NCI-H226 (cell line): ENCODE results near the gene SKAP1.
"Not testable (repeated sequence)": the region's sequence is repeated elsewhere in the genome, so short reads cannot be mapped to it uniquely, and the experiment has no call there.

Experiments
- DNase-seq: peaks from one replicate; pipeline ENCODE4 v3.0.0-alpha.2; 2015

Gene SKAP1

DNA sequence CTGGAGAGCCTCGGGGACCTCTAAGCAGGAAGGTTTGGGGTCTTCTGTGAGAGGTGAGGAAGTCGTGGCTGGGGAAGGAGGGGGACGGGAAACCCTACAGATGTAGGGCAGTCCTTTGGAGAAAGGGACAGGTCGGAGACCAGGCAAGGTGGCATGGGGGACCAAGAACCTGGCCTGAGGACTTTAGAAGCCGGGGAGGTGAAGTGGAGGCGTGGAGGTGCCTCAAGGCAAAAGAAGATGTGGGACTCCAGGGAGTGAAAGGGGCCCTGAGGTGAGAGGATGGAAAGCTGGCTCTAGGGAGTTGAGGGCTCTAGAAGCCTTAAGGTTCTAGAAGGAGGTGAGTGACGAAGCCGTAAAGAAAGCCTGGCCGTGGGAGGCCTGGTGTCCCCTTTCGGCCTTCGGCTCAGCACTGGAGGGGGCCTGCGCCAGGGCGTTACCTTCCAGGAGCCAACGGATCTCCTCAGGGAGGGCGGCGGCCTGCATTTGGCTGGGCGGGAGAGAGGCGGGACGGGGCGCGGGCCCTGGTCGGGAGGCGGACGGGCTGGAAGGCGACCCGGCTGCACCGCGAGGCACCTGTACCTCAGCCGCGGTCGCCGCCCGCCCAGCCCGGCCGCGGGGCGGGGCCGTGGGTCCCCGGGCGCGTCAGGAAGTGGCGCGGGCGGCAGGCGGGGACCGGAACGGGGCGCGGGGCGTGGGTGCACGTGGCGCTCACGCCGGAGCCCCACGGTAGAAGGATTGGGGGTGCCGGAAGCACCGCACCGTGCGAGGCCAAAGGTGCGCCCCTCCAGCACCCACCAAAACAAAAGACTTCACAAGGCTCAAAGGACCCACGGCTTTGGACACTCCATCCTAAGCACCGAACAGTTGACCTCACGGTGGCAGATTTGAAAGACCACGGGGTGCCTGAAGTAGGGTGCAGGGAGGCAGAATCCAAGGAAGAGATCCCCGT lies at the start of gene SKAP1:
Gene SKAP1 (minus strand): TSS at position 577 of the 949 bp plus-strand sequence.
- no peak for DNase-seq

DNA sequence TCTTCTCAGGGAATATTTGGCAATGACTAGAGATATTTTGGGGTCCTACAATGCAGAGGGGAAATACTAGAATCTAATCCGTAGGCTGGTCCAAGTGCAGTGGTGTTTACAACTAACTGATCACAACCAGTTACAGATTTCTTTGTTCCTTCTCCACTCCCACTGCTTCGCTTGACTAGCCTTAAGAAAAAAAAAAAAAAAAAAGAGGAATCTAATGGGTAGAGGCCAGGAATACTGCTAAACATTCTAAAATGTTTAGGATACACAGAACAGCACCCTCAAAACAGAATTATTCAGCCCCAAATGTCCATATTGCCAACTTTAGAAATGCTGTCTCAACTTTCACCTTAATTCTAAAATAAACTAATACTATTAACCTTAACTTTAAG lies 49.0 kb upstream of the SKAP1 start:
- no peak for DNase-seq

DNA sequence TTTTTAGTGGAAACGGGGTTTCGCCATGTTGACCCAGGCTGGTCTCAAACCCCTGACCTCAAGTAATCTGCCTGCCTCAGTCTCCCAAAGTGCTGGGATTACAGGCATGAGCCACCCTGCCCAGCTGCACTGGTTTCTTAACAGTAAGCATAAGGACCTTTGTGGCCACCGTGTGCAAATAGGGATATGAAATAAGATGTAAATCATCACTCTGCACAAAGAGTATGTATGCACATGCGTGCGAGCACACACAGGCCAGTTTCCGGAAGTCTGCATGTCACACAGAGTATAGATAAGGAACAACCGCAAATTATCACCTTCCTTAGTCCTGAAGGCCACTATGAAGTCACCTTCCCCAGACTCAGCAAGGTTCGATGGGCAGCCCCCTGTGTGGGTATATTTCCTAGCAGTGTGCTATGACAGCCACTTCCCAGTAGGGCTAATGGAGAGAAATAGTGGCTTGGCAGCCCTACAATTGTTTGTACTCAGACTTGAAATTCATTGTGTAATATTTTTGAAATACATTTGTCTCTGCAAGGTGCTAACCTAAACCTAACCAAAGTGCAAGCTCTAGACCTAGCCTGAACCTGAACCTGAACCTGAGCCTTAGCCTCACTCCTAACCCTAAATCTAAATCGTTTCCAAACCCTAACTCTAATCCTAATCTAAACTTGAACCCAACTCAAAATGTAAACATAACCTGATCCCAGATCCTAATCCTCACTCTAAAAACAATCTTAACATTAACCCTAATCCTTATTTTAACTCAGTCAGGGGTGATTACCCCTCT lies 48.4 kb upstream of the SKAP1 start:
- no peak for DNase-seq

DNA sequence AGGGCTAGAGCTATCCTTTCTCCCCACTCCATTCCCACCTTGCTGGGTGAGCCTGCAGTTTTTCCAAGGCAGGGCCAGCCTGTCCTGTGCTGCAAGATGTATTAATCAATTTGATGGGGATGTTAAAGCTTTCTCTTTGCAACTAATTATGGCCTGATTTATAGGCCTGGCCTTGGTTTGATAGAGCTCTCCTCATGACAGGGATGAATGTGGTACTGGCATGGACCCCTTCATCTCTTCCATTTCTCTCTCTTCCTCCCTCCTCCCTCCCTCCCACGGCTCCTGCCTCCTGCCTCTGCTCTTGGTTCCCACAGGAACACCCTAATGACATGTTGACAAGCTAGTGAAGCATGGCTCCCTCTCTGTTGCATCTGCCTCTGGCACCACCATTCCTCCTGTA lies 47.2 kb upstream of the SKAP1 start:
- DNase-seq, result no peak

DNA sequence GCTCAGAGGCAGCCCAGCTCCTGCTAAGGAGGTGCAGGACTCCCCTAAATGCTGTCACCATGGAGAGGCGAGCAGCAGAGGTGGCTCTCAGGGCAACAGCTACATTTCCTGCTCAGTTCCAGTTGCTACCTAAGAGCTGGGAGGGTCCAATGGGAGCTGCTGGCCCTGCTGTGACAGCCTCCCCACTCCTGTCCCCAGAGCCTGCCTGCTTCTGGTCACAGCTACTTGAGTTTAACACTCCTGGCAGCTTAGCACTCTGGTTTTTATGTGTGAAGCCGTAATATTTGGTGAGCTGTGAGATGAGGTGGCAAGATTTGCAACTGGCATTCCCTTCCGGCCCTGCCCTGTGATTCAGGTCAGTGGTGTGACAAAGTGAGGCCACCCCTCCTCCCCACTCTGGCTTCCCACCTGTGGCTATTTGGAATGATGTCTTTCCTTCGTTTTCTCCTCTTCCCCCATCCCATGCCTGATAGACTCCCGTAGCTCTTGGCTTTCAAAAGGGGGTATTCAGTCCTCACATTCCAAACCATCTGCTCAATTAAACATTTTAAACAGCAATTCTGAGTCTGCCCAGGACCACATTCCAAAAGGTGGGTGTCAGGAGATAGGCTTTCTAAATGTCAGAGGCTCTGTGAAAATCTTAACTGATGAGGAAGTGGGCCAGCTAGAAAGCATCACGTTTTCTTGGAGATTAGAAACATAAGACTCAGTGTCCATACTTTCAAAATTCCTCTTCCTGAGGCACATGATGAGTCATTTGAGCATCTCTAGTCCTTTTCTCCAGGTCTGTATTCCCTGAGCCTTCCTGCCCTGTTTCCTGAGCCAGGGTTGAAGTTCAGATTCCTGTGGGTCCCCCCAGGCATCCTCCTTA lies 42.6 kb upstream of the SKAP1 start:
- peak; percentile 92 for DNase-seq

DNA sequence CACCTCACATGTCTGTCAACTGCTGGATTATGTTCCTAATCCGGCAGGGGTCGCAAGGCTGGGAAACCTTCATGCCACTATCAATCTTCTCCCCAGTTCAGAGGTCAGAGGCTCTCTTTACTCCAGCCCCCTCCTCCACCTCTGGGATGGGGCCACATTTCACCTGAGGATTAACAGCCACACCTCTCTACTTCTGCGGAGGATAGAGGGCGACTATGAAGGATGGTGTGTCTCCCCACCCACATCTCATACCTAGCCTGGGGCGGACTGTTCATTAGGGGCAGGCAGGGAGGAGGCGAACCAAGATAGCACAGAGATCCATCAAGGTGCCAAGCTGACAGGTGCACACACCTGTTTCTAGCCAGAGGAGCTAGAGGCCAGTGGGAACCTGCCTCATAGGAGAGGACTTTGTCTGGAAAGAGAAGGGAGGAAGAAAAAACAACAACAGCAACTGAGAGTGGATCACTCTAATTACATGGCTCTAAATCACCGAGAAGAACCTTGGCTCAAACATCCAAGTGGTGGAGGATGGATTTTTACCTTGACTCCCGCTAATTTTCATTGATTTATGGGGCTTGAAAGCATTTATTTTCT lies 41.9 kb upstream of the SKAP1 start:
- no peak for DNase-seq

DNA sequence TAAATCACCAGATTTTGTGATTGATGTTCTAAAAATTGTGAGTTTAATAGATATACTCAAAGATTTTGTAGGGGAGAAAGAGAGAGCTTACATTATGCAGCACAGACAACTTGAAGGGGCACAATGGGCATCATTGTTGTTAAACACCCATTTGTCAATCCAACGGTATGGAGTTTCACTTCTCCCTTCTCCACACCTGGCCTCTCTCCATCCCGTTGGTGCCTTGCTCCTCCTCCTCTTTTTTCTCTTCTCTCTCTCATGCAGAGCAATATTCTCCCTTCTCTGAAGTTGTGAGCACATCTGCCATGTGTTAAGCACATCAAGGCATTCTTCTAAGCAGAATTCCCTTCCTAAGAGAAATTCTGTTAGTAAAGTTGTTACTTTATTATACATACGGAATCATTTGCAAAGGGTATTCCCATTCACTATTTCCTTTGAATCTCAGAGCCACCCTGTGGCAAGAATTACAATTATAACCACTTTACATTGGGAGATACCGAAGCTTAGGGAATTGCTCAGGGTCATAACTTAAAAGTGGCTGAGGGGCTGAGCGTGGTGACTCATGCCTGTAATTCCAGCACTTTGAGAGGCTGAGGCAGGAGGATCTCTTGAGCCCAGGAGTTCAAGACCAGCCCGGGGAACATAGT lies 40.5 kb upstream of the SKAP1 start:
- peak; percentile 41 for DNase-seq

DNA sequence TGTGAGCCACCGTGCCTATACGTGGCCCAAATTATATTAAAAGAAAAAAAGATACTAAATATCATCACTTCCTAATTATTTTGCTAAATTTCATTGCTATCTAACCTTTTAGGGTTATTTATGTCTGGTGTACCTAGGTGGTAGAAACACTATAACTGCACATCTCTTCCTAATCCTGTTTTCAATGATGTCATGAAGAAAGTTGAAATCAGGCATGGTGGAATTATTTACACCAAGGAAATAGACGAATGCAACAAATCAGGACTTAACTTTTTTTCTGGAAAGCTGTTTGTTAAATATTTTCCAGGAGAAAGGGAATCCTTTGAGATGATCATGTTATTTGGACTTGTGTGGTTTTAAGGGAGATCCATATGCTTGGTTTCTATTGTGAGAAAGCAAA lies 39.2 kb upstream of the SKAP1 start:
- DNase-seq, result no peak

DNA sequence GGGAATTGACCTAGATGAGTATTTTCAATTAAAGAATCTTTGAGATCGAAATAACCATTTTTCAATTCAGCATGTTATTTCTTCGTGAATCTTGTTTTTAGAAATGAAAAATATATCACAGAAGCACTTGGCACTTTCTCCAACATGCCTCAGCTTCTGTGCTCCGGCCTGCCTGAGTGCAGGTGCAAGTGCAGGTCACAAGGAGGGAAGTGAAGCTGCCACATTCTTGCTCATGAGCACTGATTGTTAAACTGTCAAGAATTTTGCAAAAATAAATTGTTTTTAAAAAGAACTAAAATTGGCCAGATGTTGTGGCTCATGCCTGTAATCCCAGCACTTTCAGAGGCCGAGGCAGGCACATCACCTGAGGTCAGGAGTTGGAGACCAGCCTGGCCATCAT lies 38.3 kb upstream of the SKAP1 start:
- no peak for DNase-seq

DNA sequence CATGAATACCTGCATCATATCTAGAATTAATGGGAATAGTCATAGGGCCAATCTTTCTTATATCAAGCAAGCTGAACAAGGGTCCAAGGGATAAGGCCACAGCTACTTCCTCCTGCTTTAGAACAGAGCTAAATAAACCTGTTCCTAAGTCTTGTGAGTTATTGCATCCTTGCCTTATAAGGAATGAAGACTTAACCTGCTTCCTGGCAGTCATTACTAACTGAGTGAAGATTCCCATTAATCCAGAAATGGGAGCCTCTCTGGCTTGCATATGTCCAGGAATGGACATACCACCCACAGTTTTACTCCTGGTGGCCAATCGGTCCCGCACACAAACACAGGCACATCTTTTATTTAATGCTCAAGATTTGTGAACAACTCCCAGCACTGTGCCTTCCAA lies 35.9 kb upstream of the SKAP1 start:
- no peak for DNase-seq

DNA sequence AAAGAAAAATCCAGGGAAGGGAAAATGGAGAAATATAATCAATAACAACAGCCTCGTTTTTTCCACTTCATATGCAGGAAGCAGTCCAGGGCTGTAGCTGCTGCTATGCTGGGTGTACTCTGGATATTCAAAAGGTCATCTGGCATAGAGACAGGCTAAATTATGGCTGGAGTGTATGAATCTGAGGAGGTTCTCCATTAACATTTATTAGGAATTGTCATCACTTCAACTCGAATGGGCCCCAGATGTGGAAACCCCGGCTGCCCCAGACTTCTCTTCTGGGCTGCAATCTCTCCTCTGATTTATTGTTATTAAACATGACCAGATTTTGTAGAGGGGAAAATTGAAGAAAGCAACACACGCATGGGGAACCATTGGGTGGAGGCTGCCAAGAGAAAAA lies 33.5 kb upstream of the SKAP1 start:
- no peak for DNase-seq

DNA sequence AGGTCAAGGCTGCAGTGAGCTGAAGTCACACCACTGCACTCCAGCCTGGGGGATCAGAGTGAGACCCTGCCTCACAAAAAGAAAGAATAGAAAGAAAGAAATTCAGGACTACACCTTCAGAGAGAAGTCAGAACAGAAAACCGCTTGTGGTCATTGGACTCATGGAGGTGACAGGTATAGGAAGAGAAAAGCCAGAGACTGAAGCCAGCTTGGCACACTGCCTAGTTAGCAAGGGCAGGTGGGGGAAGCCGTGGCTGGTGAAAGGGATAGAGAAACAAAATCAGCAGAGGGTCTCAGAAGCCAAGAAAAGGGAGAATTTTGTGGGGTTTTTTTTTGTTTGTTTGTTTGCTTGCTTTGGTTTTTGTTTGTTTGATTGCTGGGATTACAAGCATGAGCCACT lies 32.9 kb upstream of the SKAP1 start:
- no peak for DNase-seq

DNA sequence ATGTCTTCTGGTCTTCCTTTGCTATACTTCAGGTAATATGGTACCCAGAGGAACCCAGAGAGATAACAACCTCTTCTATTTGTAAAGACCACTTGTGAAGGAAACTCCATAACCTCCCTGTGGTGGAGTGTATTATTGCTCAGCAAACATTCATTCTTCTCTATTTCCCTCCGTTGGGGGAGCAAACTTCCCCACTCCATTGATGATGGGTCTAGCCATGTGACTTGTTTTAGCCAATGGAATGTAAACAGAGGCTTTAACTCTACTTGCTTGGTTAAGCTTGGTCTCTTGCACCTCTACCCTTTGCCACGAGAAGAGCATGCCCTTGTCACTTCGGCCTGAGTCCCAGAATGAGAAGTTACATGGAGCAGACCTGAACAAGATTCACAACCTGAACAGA lies 30.0 kb upstream of the SKAP1 start:
- DNase-seq, result no peak

DNA sequence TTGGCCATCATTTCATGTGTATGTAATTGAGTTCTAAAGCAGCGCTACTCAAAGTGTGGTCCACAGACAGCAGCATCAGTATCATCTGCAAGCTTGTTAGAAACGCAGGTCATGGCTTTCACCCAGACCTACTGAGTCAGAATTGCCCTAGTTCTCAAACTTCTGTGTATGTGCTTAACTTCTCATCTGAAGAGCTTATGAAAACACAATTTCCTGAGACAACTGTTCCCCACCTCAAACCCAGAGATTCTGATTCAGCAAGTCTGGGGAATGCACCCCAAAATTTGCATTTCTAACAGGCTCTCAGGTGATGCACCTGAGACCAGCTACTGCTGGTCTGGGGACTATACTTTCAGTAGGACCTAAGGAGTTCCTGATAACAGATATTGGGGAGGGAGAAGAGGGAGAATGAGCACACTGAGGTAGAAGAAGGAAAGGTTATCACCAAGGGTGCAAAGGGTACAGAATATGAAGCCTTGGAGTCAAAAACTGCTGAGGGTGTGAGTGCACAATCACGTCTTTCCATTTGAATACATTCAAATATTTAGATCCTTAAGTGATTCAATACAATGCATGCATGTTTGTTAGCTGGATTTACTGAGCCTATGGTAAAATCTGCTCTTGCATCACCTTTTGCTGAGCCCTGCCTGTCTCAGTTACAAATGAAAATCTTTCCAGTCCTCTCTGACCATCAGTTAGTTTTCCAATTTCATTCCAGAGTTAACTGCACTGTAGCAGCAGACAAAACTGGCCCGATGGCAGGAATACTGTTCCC lies 29.2 kb upstream of the SKAP1 start:
- DNase-seq, result no peak

DNA sequence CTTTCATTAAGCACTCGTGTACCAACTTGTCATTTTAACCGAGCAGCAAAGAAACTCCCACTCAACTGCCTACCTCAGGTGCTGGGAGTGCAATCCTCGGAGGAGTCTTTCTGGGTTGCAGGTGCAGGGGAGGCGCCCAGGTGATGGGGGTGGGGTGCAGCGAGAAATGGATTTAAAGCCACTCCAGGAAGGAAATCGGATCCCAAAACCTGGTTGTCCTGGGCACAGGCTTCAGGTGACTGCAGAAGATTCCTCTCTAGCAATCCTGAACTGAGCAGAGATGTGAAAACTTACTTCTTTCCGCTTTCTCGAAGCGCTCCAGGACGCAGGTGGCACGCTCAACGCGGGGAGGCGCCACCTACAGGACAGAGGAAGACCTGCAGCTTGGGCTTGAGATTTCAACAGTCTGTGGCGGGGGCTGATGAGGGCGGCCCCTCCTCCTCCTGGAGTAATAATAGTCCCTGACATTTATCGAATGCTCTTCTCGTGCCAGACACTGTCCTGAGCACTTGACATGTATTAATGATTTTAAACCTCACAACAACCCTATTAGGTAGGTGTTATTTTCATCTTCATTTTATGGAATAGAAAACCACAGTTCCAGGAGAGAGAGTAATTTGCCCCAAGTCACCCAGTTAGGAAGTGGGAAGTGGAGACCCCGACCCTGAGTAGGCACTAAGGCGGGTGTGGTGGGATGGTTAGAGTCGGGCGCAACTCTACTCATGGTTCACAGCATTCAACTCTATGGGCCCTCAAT lies 27.2 kb upstream of the SKAP1 start:
- DNase-seq, result peak; percentile 38

DNA sequence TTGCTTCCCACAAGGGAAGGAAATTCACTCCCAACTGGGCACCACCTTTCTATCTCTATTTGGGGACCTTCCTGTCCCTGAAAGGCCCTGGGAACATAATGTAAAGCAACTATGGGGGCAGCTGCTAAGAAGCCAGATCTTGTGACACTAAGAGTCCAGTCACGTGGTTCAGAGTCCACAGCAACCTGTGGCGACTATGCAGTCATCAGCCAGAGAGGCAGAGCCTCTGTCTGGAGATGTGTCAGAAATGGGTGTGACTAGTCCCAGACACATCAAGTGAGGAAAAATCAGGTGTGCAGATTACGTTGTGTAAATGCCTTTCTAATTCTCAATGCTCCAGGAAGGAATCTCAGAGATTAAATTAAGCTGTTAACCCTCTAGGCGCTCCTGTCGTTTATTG lies 26.6 kb upstream of the SKAP1 start:
- DNase-seq, result no peak

DNA sequence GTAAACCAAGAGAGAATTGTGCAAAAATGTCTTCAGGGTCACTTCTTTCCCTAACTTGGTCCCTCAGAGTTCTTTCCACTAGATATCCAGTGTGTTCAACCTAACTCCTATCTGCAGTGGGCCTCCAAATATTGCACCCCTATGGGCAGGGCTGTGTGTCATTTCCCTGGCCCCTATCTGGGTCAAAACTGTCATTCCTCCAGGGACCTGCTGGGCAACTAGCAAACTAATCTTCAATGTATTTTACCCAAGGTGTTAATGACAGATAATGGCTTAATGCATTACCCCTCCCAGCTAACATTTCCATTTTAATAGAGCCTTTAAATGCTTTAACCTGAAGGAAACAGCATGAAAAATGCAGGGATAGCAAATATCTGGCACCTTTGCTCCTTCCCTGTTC lies 25.8 kb upstream of the SKAP1 start:
- no peak for DNase-seq

DNA sequence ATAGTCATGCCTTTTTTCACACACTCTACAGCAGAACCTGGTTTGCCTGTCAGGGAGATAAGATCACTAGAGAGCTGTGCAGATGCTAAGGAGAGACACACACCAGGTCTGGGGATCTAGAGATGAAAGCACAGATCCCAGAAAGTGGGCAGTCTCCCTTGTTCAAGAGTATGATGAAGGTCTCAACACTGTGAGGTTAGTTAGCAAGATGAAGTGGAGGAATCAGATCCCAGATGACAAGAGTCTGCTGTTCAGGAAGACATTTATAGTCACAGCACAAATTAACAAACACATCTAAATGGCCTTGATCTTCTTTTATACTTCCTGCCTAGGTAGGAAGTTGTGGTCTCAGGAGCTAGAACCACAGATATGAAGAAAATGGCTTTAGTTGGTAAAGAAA lies 23.4 kb upstream of the SKAP1 start:
- DNase-seq, result no peak

DNA sequence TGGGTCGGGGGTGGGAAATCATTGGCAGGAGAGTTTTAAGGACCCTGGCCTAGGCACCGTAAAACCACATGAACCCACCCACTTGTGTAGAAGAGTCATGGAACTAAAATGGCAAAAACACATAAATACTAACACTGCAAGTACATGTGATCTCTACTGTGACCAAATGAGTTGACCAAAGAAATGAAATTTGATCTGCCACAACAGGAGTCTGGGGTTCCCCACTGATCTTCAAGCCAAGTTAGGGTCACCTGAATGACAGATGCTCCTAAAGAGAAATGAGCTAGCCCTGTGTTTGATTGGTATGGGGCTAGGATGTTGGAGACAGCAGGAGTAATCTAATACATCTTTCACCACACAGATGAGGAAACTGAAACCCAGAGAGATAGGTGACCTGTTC lies 21.5 kb upstream of the SKAP1 start:
- no peak for DNase-seq

DNA sequence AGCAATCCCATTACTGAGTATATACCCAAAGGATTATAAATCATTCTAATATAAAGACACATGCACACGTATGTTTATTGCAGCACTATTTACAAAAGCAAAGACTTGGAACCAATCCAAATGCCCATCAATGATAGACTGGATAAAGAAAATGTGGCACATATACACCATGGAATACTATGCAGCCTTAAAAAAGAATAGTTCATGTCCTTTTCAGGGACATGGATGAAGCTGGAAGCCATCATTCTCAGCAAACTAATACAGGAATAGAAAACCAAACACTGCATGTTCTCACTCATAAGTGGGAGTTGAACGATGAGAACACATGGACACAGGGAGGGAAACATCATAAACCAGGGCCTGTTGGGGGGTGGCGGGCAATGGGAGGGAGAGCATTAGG lies 19.3 kb upstream of the SKAP1 start:
- not testable (repeated sequence) for DNase-seq

DNA sequence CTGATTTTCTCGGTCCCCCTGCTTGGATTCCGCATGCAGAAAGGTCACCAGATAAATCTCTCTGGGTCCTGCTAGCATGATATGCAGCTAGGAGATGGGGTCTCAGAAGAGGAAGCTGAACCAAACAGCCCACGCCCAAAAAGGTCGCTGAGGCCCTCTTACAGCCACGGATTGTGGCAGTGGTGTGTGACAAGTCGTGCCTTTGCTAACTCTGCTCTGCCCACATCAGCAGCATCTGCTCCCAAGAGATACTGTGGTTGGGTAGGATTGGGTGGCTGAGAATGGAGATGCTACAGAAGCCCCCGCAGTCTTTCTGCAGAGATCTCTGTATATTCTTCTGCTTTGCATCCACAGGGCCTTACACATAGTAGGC lies 15.2 kb upstream of the SKAP1 start:
- no peak for DNase-seq
